ENCODE data around the gene HPSE2. TPM values are rescaled to one million over a fixed set of nuclear protein-coding genes. Genes with fewer than 3 reads are reported as not detected.

HPSE2 gene
- total RNA-seq, 1 experiment from 2014 or later = 0.05 TPM

DNA sequence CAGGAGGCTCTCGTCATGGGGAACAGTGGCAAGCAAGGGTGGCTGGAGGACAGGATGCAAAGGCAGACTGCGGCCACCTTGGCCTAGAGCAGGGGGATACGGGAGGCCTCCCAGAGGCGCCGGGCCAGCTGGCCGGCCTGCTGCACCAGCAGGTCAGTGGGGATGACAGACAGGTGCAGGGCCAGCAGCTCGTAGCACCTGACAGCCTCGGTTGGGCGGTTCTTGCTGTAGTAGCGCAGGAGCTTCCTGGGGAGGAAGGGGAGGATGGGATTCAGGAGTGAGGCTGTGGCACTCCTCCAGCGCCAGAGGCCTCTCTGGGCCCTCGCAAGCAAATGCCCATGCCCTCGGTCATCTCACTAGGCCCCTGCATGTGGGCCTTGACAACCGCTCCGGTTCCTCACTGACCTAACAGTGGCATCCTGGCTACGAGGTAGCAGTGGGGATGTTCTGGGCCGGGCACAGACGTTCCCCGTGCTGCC lies 818.1 kb downstream of the HPSE2 start (continued):
- TF ChIP-seq, protein P1, sequence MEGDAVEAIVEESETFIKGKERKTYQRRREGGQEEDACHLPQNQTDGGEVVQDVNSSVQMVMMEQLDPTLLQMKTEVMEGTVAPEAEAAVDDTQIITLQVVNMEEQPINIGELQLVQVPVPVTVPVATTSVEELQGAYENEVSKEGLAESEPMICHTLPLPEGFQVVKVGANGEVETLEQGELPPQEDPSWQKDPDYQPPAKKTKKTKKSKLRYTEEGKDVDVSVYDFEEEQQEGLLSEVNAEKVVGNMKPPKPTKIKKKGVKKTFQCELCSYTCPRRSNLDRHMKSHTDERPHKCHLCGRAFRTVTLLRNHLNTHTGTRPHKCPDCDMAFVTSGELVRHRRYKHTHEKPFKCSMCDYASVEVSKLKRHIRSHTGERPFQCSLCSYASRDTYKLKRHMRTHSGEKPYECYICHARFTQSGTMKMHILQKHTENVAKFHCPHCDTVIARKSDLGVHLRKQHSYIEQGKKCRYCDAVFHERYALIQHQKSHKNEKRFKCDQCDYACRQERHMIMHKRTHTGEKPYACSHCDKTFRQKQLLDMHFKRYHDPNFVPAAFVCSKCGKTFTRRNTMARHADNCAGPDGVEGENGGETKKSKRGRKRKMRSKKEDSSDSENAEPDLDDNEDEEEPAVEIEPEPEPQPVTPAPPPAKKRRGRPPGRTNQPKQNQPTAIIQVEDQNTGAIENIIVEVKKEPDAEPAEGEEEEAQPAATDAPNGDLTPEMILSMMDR (IDR thresholded peaks at IDR 0.05 in 2 of 3, conservative IDR thresholded peaks at IDR 0.05 in 1 of 3; ENCODE audit: borderline replicate concordance in 1 of 3, insufficient read depth in 1 of 3, low read depth in 2 of 3, low read length in 2 of 3) = no peak
- no peak for TF ChIP-seq ZNF274 (IDR thresholded peaks at IDR 0.05; ENCODE audit: low read depth, low read length)
- TF ChIP-seq SIN3A (IDR thresholded peaks at IDR 0.05; ENCODE audit: low read depth) = no peak
- TF ChIP-seq CBX3 (IDR thresholded peaks at IDR 0.05; ENCODE audit: low read depth) = no peak

DNA sequence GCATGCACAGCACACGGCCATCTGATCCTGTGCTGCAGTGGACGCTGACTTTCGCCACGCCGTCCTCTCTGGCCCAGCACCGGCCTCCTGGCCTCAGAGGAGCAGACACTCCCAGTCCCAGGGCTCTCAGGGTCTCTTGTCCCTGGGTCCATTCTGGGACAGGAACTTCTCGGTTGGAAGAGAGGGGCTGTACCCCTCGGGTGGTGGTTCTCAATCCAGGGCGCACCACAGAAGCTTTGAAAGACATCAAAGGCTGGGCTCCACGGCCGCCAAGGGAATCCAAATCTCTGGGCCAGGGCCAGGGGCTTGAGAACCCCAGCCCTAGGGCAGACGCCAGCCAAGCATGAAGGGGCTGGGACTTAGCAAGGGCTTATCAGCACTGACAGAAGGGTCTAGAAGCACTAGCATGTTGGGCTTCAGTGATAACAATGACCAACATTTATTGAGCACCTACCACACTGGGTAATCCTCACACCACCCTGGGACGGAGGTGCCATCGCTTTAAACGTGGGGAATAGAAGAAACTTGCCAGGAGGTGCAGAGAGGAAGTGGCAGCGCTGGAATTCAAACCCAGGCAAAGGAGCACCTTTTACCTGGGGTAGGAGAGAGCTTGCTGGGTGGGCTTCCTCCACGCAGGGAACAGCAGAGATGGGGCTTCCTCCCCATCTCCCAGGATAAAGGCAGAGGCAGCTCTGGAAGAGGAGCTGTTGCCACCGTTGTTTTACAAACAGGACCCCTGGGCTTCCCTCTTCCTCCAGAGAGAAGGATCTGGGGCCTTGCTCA lies 818.9 kb downstream of the HPSE2 start:
- no peaks in the 10 kb centered on the region for H4K20me1 ChIP-seq (ENCODE audit: insufficient read depth)
- H3K4me1 ChIP-seq (ENCODE audit: control insufficient read depth in 1 of 2, insufficient read depth in 2 of 2, low read length in 2 of 2) = peaks cover 13 to 22% of the 10 kb centered on the region in 2 experiments
- H3K4me3 ChIP-seq (replicated peaks in 1 of 2; ENCODE audit: low read depth in 1 of 2, low read length in 2 of 2) = no peak overlapping the region
- DNase-seq (ENCODE audit: low read depth, low spot score) (no peak), ATAC-seq (no peak)
- ChIA-PET POLR2A (no interaction called here), RAD21 (ENCODE audit: low non-redundant PET in 1 of 2, low total read pairs in 2 of 2, uncharacterized antibody in 2 of 2, unreplicated experiment in 2 of 2) (no interaction called here), CTCF (no interaction called here)
- no peak overlapping the region for H2AFZ ChIP-seq (ENCODE audit: low read depth, low read length, poor library complexity, severe bottlenecking)
- no peak overlapping the region for H3K27ac ChIP-seq (ENCODE audit: low read depth, low read length)
- no peaks in the 10 kb centered on the region for H3K9me2 ChIP-seq (ENCODE audit: insufficient read depth)
- H3K27me3 ChIP-seq (ENCODE audit: insufficient read depth, low read length) = no peaks in the 10 kb centered on the region
- H3K36me3 ChIP-seq (ENCODE audit: control insufficient read depth in 1 of 2, insufficient read depth in 2 of 2, low read length in 2 of 2) = peaks cover 0 to 3% of the 10 kb centered on the region in 2 experiments; a peak in 1 of 4 replicates
- no peak for TF ChIP-seq SIN3A (IDR thresholded peaks at IDR 0.05; ENCODE audit: low read depth)
- no peak for TF ChIP-seq RAD21 (IDR thresholded peaks at IDR 0.05; ENCODE audit: low read depth)
- TF ChIP-seq ZFX (IDR thresholded peaks at IDR 0.05) = no peak
- TF ChIP-seq, protein P2, sequence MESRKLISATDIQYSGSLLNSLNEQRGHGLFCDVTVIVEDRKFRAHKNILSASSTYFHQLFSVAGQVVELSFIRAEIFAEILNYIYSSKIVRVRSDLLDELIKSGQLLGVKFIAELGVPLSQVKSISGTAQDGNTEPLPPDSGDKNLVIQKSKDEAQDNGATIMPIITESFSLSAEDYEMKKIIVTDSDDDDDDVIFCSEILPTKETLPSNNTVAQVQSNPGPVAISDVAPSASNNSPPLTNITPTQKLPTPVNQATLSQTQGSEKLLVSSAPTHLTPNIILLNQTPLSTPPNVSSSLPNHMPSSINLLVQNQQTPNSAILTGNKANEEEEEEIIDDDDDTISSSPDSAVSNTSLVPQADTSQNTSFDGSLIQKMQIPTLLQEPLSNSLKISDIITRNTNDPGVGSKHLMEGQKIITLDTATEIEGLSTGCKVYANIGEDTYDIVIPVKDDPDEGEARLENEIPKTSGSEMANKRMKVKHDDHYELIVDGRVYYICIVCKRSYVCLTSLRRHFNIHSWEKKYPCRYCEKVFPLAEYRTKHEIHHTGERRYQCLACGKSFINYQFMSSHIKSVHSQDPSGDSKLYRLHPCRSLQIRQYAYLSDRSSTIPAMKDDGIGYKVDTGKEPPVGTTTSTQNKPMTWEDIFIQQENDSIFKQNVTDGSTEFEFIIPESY (IDR thresholded peaks at IDR 0.05; ENCODE audit: extremely low read depth, insufficient replicate concordance, low read length) = no peak
- no peak for TF ChIP-seq ELF1 (IDR thresholded peaks at IDR 0.05; ENCODE audit: borderline replicate concordance, low read depth)
- TF ChIP-seq, protein P3, sequence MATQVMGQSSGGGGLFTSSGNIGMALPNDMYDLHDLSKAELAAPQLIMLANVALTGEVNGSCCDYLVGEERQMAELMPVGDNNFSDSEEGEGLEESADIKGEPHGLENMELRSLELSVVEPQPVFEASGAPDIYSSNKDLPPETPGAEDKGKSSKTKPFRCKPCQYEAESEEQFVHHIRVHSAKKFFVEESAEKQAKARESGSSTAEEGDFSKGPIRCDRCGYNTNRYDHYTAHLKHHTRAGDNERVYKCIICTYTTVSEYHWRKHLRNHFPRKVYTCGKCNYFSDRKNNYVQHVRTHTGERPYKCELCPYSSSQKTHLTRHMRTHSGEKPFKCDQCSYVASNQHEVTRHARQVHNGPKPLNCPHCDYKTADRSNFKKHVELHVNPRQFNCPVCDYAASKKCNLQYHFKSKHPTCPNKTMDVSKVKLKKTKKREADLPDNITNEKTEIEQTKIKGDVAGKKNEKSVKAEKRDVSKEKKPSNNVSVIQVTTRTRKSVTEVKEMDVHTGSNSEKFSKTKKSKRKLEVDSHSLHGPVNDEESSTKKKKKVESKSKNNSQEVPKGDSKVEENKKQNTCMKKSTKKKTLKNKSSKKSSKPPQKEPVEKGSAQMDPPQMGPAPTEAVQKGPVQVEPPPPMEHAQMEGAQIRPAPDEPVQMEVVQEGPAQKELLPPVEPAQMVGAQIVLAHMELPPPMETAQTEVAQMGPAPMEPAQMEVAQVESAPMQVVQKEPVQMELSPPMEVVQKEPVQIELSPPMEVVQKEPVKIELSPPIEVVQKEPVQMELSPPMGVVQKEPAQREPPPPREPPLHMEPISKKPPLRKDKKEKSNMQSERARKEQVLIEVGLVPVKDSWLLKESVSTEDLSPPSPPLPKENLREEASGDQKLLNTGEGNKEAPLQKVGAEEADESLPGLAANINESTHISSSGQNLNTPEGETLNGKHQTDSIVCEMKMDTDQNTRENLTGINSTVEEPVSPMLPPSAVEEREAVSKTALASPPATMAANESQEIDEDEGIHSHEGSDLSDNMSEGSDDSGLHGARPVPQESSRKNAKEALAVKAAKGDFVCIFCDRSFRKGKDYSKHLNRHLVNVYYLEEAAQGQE (IDR thresholded peaks at IDR 0.05; ENCODE audit: low read depth) = no peak
- no peak overlapping the region for H3K9ac ChIP-seq (ENCODE audit: low read length)
- intact Hi-C loops (cut with micrococcal nuclease) = loop anchor here (10.0 kb wide), 1 partner anchor 152 kb away; the partner anchor contains the start of gene LOXL4
- H3K79me2 ChIP-seq (ENCODE audit: insufficient read depth, low read length) = 0 out of 2 replicates have a peak, but pooled peaks cover 7% of the 10 kb centered on the region
- H3K9me3 ChIP-seq (ENCODE audit: control insufficient read depth in 1 of 2, insufficient read depth in 1 of 2, low read depth in 1 of 2, low read length in 2 of 2) = no peaks in the 10 kb centered on the region
- H3K4me2 ChIP-seq (ENCODE audit: low read length) = no peak overlapping the region
- BruUV-seq (replicated peaks) = no TSS peak

All from HCT116 (cell line).